ENCODE measurements around the gene LIPT1.
"Not testable (repeated sequence)": the region's sequence is repeated elsewhere in the genome, so short reads cannot be mapped to it uniquely, and the experiment has no call there.

LIPT1 gene

GRCh38 chr2:99154643-99155536, at the start of gene LIPT1, which contains the start of gene TSGA10:
Gene LIPT1 (plus strand): TSS chr2:99154967. CDS start chr2:99161958, 6,991 bp downstream.
Gene TSGA10 (minus strand): TSS chr2:99154942. CDS start chr2:99109439, 45,503 bp downstream.
- TF ChIP-seq JUND (IDR thresholded peaks at IDR 0.05; ENCODE audit: low read depth), result no peak
- DNase-seq (ENCODE audit: low read depth in 1 of 2, low spot score in 1 of 2), result peak; percentile 79 to 88
- in situ Hi-C loops (cut with HindIII; ENCODE audit: low pct_unique_long_range_greater_than_20kb, low sequenced_read_pairs), result no loop called here

- in situ Hi-C loops (cut with HindIII; ENCODE audit: low pct_unique_long_range_greater_than_20kb, low sequenced_read_pairs), result no loop called here
- TF ChIP-seq JUND (IDR thresholded peaks at IDR 0.05; ENCODE audit: low read depth), result no peak
- no peak for DNase-seq (ENCODE audit: low read depth in 1 of 2, low spot score in 1 of 2)
Observed at GRCh38 chr2:99106913-99107312, 47.9 kb upstream of the LIPT1 start.

GRCh38 chr2:99111236-99111635, 43.5 kb upstream of the LIPT1 start:
- no peak for DNase-seq (ENCODE audit: low read depth in 1 of 2, low spot score in 1 of 2)
- in situ Hi-C loops (cut with HindIII; ENCODE audit: low pct_unique_long_range_greater_than_20kb, low sequenced_read_pairs), result no loop called here
- TF ChIP-seq JUND (IDR thresholded peaks at IDR 0.05; ENCODE audit: low read depth), result no peak

- no peak for DNase-seq (ENCODE audit: low read depth in 1 of 2, low spot score in 1 of 2)
- TF ChIP-seq JUND (IDR thresholded peaks at IDR 0.05; ENCODE audit: low read depth), result no peak
- in situ Hi-C loops (cut with HindIII; ENCODE audit: low pct_unique_long_range_greater_than_20kb, low sequenced_read_pairs), result no loop called here
Observed at GRCh38 chr2:99111945-99112344, 42.8 kb upstream of the LIPT1 start.

- no peak for DNase-seq (ENCODE audit: low read depth in 1 of 2, low spot score in 1 of 2)
- TF ChIP-seq JUND (IDR thresholded peaks at IDR 0.05; ENCODE audit: low read depth), result no peak
- in situ Hi-C loops (cut with HindIII; ENCODE audit: low pct_unique_long_range_greater_than_20kb, low sequenced_read_pairs), result no loop called here
Observed at GRCh38 chr2:99112617-99113016, 42.1 kb upstream of the LIPT1 start.

- DNase-seq (ENCODE audit: low read depth in 1 of 2, low spot score in 1 of 2), result no peak
- TF ChIP-seq JUND (IDR thresholded peaks at IDR 0.05; ENCODE audit: low read depth), result no peak
- in situ Hi-C loops (cut with HindIII; ENCODE audit: low pct_unique_long_range_greater_than_20kb, low sequenced_read_pairs), result no loop called here
Observed at GRCh38 chr2:99127981-99128380, 26.8 kb upstream of the LIPT1 start.

- in situ Hi-C loops (cut with HindIII; ENCODE audit: low pct_unique_long_range_greater_than_20kb, low sequenced_read_pairs), result not testable (repeated sequence)
Observed at GRCh38 chr2:99135044-99135556, 19.7 kb upstream of the LIPT1 start.

GRCh38 chr2:99139003-99139402, 15.8 kb upstream of the LIPT1 start:
- no peak for DNase-seq (ENCODE audit: low read depth in 1 of 2, low spot score in 1 of 2)
- in situ Hi-C loops (cut with HindIII; ENCODE audit: low pct_unique_long_range_greater_than_20kb, low sequenced_read_pairs), result no loop called here
- no peak for TF ChIP-seq JUND (IDR thresholded peaks at IDR 0.05; ENCODE audit: low read depth)

More at GRCh38 chr2:99135044-99135556, 19.7 kb upstream of the LIPT1 start:
- DNase-seq (ENCODE audit: low read depth in 1 of 2, low spot score in 1 of 2), result not testable (repeated sequence)

- TF ChIP-seq JUND (IDR thresholded peaks at IDR 0.05; ENCODE audit: low read depth), result no peak
- in situ Hi-C loops (cut with HindIII; ENCODE audit: low pct_unique_long_range_greater_than_20kb, low sequenced_read_pairs), result no loop called here
- DNase-seq (ENCODE audit: low read depth in 1 of 2, low spot score in 1 of 2), result no peak
Observed at GRCh38 chr2:99140056-99140859, 14.5 kb upstream of the LIPT1 start.

- in situ Hi-C loops (cut with HindIII; ENCODE audit: low pct_unique_long_range_greater_than_20kb, low sequenced_read_pairs), result no loop called here
- peak in 1 of 2 experiments; percentile 46 for DNase-seq (ENCODE audit: low read depth in 1 of 2, low spot score in 1 of 2)
- no peak for TF ChIP-seq JUND (IDR thresholded peaks at IDR 0.05; ENCODE audit: low read depth)
Observed at GRCh38 chr2:99140860-99141109, 14.0 kb upstream of the LIPT1 start.

GRCh38 chr2:99141110-99142108, 13.4 kb upstream of the LIPT1 start, which contains the start of gene C2orf15:
Gene C2orf15 (plus strand): TSS chr2:99141707. CDS start chr2:99150559, 8,852 bp downstream.
- in situ Hi-C loops (cut with HindIII; ENCODE audit: low pct_unique_long_range_greater_than_20kb, low sequenced_read_pairs), result no loop called here
- TF ChIP-seq JUND (IDR thresholded peaks at IDR 0.05; ENCODE audit: low read depth), result no peak
- peak; percentile 41 to 96 for DNase-seq (ENCODE audit: low read depth in 1 of 2, low spot score in 1 of 2)

GRCh38 chr2:99150706-99151105, 4.1 kb upstream of the LIPT1 start:
- no peak for DNase-seq (ENCODE audit: low read depth in 1 of 2, low spot score in 1 of 2)
- in situ Hi-C loops (cut with HindIII; ENCODE audit: low pct_unique_long_range_greater_than_20kb, low sequenced_read_pairs), result no loop called here
- TF ChIP-seq JUND (IDR thresholded peaks at IDR 0.05; ENCODE audit: low read depth), result no peak
